MM.1S (cell line): Measurements from ENCODE around the gene TSPAN9.

Source experiments
- DNase-seq: peaks from one replicate; pipeline ENCODE4 v3.0.0-alpha.2; 2015
- H2AFZ ChIP-seq: fragments of 300-600 bp; sonication (generic); 2 replicates; pipeline ENCODE4 v1.6.0; 2016; ENCODE audit warnings: antibody characterized with exemption, low read length
- H3F3A ChIP-seq: fragments of 300-600 bp; sonication (generic); 2 replicates; pipeline ENCODE4 v1.6.1; 2016; ENCODE audit warnings: mild to moderate bottlenecking, antibody characterized with exemption, low read length, moderate library complexity, mixed read lengths; ENCODE audit not compliant: insufficient read depth
- H3K27ac ChIP-seq: fragments of 300-600 bp; sonication (generic); 2 replicates; pipeline ENCODE4 v1.5.1; 2016; ENCODE audit warnings: mild to moderate bottlenecking, low read length
- H3K27me3 ChIP-seq: fragments of 300-600 bp; sonication (generic); replicated peaks from 2 replicates; pipeline ENCODE4 v1.6.0; 2016; ENCODE audit warnings: low read length; ENCODE audit not compliant: insufficient read depth
- H3K36me3 ChIP-seq: fragments of 300-600 bp; sonication (generic); replicated peaks from 2 replicates; pipeline ENCODE4 v1.6.1; 2016; ENCODE audit warnings: mild to moderate bottlenecking, low read length, mixed read lengths; ENCODE audit not compliant: insufficient read depth
- H3K4me1 ChIP-seq: fragments of 300-600 bp; sonication (generic); 2 replicates; pipeline ENCODE4 v1.6.1; 2016; ENCODE audit warnings: low read length, mixed read lengths
- H3K4me2 ChIP-seq: fragments of 300-600 bp; sonication (generic); 2 replicates; pipeline ENCODE4 v1.6.0; 2016; ENCODE audit warnings: low read depth, low read length
- H3K4me3 ChIP-seq: fragments of 300-600 bp; sonication (generic); 2 replicates; pipeline ENCODE4 v1.5.1; 2016; ENCODE audit warnings: low read length, mixed read lengths
- H3K79me2 ChIP-seq: fragments of 300-600 bp; sonication (generic); 2 replicates; pipeline ENCODE4 v1.6.1; 2016; ENCODE audit warnings: mixed run types, low read length, mixed read lengths
- H3K9ac ChIP-seq: fragments of 300-600 bp; sonication (generic); 2 replicates; pipeline ENCODE4 v1.6.1; 2016; ENCODE audit warnings: low read length, mixed read lengths
- H3K9me2 ChIP-seq: fragments of 300-600 bp; sonication (generic); replicated peaks from 2 replicates; pipeline ENCODE4 v1.6.1; 2016; ENCODE audit warnings: mild to moderate bottlenecking, low read length, mixed read lengths; ENCODE audit not compliant: insufficient read depth
- H3K9me3 ChIP-seq: fragments of 300-600 bp; sonication (generic); replicated peaks from 2 replicates; pipeline ENCODE4 v1.6.1; 2016; ENCODE audit warnings: mild to moderate bottlenecking, low read length, mixed read lengths; ENCODE audit not compliant: insufficient read depth
- H4K20me1 ChIP-seq: fragments of 300-600 bp; sonication (generic); 2 replicates; pipeline ENCODE4 v1.6.1; 2016; ENCODE audit warnings: mild to moderate bottlenecking, low read length, moderate library complexity, mixed read lengths; ENCODE audit not compliant: insufficient read depth
- EZH2 ChIP-seq: fragments of 300-600 bp; sonication (generic); optimal IDR thresholded peaks from 2 replicates; pipeline ENCODE3; 2017; ENCODE audit warnings: low read depth, mild to moderate bottlenecking, antibody characterized with exemption, low read length, mixed read lengths
- EZH2phosphoT487 ChIP-seq: fragments of 300-600 bp; sonication (generic); IDR thresholded peaks from 2 replicates; pipeline ENCODE4 v1.6.1; 2018; ENCODE audit warnings: antibody characterized with exemption, low read length
- TF ChIP-seq, protein P1 (sequence below): fragments of 300-600 bp; sonication (generic); IDR thresholded peaks from 2 replicates; pipeline ENCODE4 v1.5.1; 2016; ENCODE audit warnings: antibody characterized with exemption, low read length, mixed read lengths

The TSPAN9 gene

DNA sequence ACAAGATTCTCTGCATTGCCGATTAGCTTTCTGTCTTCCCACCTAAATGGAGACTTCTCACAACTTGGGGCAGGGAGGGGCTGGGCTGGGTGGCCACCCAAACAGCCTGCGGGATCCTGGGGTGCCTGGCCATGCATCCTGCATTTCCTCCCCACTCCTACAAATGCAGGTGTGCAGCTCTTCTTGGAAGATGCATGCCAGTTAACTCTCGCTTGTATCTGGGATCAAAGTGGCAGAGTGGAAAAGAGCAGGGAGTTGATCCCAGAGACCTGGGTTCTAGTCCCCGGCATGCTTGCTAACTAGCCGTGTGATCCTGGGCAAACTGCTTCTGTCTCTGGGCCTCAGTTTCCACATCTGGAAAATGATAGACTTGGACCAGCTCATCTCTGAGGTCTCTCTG lies 136.6 kb downstream of the TSPAN9 start:
- no peak for DNase-seq
- Histone ChIP-seq H3K9me2 (no peaks in the 10 kb centered on the region), H3F3A (no peaks in the 10 kb centered on the region), H3K4me1 (no peaks in the 10 kb centered on the region), H3K4me2 (no peak overlapping the region), H3K9me3 (no peaks in the 10 kb centered on the region), H3K79me2 (no peaks in the 10 kb centered on the region), H3K4me3 (no peak overlapping the region), H3K9ac (no peak overlapping the region), H3K36me3 (no peaks in the 10 kb centered on the region), H4K20me1 (no peaks in the 10 kb centered on the region), H2AFZ (no peak overlapping the region), H3K27ac (no peak overlapping the region), H3K27me3 (peaks cover 82% of the 10 kb centered on the region)
- no peak for TF ChIP-seq EZH2phosphoT487
- no peak for TF ChIP-seq EZH2
- TF ChIP-seq, protein P1, sequence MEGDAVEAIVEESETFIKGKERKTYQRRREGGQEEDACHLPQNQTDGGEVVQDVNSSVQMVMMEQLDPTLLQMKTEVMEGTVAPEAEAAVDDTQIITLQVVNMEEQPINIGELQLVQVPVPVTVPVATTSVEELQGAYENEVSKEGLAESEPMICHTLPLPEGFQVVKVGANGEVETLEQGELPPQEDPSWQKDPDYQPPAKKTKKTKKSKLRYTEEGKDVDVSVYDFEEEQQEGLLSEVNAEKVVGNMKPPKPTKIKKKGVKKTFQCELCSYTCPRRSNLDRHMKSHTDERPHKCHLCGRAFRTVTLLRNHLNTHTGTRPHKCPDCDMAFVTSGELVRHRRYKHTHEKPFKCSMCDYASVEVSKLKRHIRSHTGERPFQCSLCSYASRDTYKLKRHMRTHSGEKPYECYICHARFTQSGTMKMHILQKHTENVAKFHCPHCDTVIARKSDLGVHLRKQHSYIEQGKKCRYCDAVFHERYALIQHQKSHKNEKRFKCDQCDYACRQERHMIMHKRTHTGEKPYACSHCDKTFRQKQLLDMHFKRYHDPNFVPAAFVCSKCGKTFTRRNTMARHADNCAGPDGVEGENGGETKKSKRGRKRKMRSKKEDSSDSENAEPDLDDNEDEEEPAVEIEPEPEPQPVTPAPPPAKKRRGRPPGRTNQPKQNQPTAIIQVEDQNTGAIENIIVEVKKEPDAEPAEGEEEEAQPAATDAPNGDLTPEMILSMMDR = no peak

DNA sequence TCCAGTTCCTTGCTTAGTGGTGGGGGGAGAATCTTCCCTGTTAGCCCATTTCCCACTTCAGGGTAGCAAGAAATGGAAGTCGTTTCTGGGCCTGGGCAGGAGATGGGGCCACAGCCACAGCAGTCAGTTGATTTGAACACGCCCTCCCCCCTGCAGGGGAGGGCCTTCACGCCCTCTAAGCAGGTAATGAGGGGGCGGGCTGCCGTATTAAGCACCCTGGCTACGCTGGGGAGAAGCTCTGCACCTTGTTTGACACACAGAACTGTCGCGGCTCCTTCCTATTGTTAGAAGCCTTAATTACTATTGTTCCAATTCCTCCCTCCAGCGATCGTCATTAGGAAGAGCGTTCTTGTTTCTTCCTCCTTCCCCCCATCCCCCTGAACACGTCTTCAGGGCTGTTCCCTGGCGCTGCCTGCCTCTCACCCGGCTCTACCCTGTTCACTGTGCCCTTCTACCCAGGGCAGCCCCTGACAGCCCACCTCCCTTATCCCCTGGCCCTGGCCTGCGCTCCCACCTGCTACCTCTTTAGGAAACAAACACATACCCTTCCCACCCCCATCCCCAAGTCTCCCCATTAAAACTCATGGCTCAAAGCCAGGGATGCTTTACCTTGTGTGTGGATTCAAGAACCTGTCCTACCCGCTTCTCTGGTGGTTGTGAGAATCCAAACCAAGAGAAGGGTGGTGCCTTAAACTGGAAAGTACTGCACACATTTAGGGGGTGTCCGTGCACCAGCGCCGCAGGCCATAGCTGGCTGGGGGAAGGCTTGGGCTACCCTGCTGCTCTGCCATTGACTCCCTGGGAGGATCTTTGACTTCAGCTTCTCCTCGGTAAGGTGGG lies 137.6 kb downstream of the TSPAN9 start:
- Histone ChIP-seq H3K9me2 (no peaks in the 10 kb centered on the region), H3K27me3 (peaks cover 87% of the 10 kb centered on the region), H3K9me3 (no peaks in the 10 kb centered on the region), H4K20me1 (no peaks in the 10 kb centered on the region), H3K4me3 (no peak overlapping the region), H3K4me1 (no peaks in the 10 kb centered on the region), H3F3A (no peaks in the 10 kb centered on the region), H2AFZ (no peak overlapping the region), H3K36me3 (no peaks in the 10 kb centered on the region), H3K27ac (no peak overlapping the region), H3K4me2 (no peak overlapping the region), H3K79me2 (no peaks in the 10 kb centered on the region), H3K9ac (no peak overlapping the region)
- TF ChIP-seq, protein P1 = no peak
- TF ChIP-seq EZH2phosphoT487 = no peak
- no peak for TF ChIP-seq EZH2
- DNase-seq = no peak

DNA sequence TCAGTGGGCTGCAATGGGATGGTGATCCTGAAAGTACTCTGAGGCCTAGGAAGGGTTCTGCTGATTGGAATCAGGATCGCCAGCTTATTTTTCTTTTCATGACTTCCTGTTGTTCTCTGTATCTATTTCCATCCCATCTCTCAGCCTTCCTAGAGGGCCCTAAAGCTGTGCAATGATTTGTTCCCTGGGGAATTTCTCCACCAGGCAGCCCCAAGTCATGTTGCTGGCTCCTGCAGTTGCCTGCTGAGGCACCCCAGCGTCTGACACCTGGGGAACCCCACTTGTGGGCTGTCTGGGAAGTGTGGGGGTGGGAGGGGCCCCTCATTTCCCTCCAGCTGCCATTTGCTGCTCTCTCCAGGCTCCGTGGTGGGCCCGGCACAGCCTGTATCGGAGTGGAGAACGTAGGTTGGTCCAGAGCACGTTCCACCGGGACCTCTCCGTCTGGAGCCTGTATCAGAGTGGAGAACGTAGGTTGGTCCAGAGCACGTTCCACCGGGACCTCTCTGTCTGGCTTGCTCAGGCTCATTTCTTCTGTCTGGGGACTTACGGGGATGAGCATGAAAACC lies 138.3 kb downstream of the TSPAN9 start:
- Histone ChIP-seq H3K9me3 (no peaks in the 10 kb centered on the region), H3K9me2 (no peaks in the 10 kb centered on the region), H3K9ac (no peak overlapping the region), H3K79me2 (no peaks in the 10 kb centered on the region), H3F3A (no peaks in the 10 kb centered on the region), H3K27me3 (peaks cover 87% of the 10 kb centered on the region), H2AFZ (no peak overlapping the region), H3K36me3 (no peaks in the 10 kb centered on the region), H3K4me3 (no peak overlapping the region), H3K4me1 (no peaks in the 10 kb centered on the region), H3K27ac (no peak overlapping the region), H3K4me2 (no peak overlapping the region), H4K20me1 (no peaks in the 10 kb centered on the region)
- no peak for DNase-seq
- TF ChIP-seq EZH2phosphoT487 = no peak
- TF ChIP-seq, protein P1 = no peak
- TF ChIP-seq EZH2 = no peak
